Stimulated activated CD8-positive, alpha-beta memory T cell treated with anti-CD3 and anti-CD28 coated beads, Interleukin-15, amount 100 ng/mL, for 4 hours (primary cell): ENCODE data around the gene CDKN2AIP.
"Not testable (repeated sequence)": the region's sequence is repeated elsewhere in the genome, so short reads cannot be mapped to it uniquely, and the experiment has no call there.

ENCODE experiments used
- DNase-seq, 2 donors: peaks; one replicate each; pipeline ENCODE4 v3.0.0-alpha.2; 2020; ENCODE audit warnings: low read depth in 2 of 2

The CDKN2AIP gene

GRCh38 chr4:183448436-183448835, 4.0 kb downstream of the CDKN2AIP start:
- no peak for DNase-seq

DNA sequence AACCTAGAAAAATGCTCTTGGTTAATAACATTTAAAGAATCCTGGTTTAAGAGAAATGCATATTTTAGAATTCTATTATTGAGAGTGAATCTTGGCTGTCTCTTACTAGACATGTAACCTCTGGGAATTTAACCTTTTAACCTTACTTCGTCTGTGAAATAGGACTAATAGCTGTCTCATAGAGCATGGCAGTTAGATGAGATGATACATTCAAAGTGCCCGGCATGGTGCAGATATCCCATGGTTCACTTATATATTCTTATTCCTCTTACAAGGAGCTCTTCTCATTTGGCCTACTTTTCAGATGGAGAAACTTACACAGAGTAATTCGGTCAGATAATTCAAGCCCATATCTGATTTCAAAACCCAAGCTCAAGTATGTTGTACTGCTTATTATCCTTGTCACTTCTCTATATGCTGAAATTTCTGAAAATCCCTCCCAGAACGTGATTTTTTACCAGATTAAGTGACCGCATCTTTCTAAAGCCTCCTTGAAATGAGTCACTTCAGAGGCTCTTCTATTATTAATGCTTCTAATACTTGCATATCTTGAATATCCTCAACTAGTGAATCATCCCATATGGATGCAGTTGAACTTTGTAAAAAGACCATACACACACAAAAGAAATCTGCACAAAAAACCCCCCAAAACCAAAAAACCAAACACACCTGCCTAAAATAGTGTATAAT, 4.9 kb downstream of the CDKN2AIP start:
- DNase-seq = no peak

- DNase-seq = no peak
Observed at GRCh38 chr4:183450108-183450507, 5.7 kb downstream of the CDKN2AIP start.

- no peak for DNase-seq
Observed at GRCh38 chr4:183455431-183456195, 11.2 kb downstream of the CDKN2AIP start.

GRCh38 chr4:183458005-183458404, 13.6 kb downstream of the CDKN2AIP start:
- DNase-seq = no peak

DNA sequence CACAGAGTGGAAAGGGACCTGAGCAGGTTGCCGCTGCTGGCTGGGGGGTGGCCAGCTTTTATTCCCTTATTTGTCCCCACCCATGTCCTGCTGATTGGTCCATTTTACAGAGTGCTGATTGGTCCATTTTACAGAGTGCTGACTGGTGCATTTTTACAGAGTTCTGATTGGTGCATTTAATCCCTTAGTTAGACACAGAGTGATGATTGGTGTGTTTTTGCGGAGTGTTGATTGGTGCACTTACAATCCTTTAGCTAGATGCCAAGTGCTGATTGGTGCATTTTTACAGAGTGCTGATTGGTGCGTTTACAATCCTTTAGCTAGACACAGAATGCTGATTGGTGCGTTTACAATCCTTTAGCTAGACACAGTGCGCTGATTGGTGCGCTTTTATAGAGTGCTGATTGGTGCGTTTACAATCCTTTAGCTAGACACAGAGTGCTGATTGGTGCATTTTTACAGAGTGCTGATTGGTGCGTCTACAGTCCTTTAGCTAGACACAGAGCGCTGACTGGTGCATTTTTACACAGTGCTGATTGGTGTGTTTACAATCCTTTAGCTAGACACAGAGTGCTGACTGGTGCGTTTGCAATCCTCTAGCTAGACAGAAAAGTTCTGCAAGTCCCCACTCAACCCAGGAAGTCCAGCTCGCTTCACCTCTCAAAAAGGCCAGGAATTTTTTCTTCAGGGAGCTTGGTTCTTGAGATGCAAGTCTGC, 19.6 kb downstream of the CDKN2AIP start:
- not testable (repeated sequence) for DNase-seq

DNA sequence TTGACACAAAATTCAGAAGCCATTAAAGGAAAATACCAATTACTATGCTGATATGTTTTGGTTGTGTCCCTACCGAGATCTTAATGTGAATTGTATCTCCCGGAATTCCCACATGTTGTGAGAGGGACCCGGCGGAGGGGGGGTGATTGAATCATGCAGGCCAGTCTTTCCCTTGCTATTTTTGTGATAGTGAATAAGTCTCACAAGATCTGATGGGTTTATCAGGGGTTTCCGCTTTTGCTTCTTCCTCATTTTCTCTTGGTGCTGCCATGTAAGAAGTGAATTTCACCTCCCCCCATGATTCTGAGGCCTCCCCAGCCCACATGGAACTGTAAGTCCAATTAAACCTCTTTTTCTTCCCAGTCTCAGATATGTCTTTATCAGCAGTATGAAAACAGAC, 21.4 kb downstream of the CDKN2AIP start:
- not testable (repeated sequence) for DNase-seq

- no peak for DNase-seq
Observed at GRCh38 chr4:183467246-183467645, 22.8 kb downstream of the CDKN2AIP start.

DNA sequence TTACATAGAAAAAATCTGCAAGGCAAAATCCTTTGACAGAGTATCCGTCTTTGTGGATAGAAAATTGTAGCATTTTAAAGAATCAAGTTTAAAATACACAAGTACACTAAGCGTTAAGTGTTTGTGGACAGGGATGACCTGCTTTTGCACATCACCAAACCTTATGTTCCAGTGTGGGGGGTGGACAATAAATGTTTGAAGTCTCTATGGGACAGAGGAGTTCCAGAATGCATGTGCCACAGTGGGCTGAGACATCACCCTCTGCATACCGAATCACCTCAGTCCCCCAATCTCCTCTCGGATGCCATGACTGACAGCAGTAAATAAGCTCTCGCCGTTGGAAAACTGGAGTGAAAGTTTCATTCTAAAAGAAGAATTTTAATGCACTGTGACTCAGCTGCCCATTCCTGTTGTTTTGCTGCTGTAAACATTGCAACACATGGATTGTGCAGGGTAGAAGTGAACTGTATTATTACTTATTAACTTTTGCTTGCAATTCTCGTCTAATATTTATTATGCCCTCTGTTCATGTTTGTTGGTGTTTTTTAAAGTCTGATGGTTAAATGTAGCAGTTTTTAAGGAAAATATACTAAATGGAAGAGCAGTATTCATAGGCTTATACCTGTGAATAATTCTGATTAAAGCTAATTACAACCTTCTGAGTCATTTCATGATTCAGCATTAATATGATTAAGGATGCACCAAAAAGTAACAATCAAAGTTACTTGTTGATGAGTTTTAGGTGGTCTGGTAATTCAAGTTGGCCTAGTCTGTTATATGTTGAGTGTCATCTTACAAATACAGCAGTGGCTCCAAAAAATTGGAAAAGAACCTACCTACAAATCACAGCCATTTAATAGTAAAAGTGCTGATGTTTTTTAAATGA, 24.0 kb downstream of the CDKN2AIP start:
- DNase-seq = no peak

- no peak for DNase-seq
Observed at GRCh38 chr4:183469285-183469684, 24.8 kb downstream of the CDKN2AIP start.

- no peak for DNase-seq
Observed at GRCh38 chr4:183469936-183470335, 25.5 kb downstream of the CDKN2AIP start.

DNA sequence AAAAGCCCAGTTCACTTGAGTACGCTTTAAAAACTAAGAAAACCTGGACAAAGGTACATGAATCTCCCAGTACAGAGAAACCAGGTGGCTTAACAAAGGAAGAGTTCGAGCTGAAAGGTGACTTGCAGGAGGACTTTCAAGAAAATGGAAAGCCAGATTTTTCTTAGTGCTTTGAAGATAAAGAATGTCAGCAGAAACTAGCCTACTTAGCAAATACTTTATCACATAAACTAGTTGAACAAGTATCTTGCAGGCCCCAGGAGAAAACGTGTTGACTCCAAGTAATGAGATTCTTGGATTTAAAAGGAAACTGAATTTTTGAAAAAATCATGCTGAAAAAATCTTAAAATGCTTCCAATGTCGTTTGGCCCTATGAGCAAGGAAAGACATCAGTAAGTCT, 26.4 kb downstream of the CDKN2AIP start:
- no peak for DNase-seq

DNA sequence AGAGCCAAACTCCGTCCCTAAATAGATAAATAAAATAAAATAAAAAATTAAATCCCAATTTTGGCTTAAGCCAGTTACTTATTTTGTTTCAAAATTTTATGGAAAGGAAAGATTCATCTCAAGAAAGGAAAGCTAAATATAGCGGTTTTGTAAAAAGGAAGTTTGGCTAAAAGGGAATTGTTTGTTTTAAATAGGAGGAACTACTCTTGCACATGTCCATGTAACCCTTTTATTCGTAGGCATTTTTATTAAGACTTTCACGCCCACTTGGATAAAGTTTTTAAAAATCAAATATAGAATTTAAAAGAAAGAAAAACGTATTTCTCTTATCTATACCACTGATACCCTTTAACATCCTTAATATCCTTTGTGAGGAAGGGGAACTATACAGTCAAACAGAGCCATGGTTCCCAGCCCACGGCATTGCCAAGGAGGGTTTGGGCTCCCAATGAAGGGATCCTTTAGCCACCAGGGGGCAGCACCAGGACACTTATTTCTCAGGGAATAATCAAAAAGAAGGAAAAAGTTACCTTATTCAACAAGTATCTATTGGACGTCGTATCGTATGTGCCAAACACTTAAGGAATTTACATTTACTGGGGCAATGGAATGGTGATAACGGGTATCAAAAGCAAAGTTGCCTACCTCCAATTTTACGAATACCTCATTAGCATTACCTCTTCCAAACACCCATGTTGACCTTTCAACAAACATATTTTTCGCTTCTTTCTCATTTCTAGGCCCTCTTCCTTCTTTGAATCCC, 27.7 kb downstream of the CDKN2AIP start:
- DNase-seq = peak; percentile 14 to 61

- no peak for DNase-seq
Observed at GRCh38 chr4:183478123-183478522, 33.7 kb downstream of the CDKN2AIP start.

DNA sequence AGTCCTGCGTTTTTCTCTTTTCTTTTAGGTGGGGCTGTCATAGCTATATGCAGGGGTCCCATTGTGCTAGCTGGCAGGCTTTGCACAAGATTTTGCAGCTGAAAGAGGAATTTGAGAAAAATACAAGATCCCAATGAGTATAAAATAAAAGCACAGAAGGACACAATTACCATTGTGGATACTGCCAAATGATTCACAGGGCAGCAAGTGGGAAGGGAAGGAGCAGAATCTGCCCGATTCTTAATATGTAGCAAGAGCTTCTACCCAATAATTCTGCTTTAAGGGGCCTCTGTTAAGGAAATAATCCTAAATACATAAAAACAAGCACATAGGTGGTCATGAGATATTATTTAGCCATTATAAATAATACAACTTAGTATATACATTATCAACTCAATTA, 34.5 kb downstream of the CDKN2AIP start:
- DNase-seq = no peak

GRCh38 chr4:183482515-183483095, 38.2 kb downstream of the CDKN2AIP start:
- DNase-seq = not testable (repeated sequence)

GRCh38 chr4:183483997-183484396, 39.6 kb downstream of the CDKN2AIP start:
- no peak for DNase-seq

GRCh38 chr4:183485411-183486160, 41.1 kb downstream of the CDKN2AIP start:
- DNase-seq = no peak

GRCh38 chr4:183492791-183493222, 48.4 kb downstream of the CDKN2AIP start:
- DNase-seq = no peak

DNA sequence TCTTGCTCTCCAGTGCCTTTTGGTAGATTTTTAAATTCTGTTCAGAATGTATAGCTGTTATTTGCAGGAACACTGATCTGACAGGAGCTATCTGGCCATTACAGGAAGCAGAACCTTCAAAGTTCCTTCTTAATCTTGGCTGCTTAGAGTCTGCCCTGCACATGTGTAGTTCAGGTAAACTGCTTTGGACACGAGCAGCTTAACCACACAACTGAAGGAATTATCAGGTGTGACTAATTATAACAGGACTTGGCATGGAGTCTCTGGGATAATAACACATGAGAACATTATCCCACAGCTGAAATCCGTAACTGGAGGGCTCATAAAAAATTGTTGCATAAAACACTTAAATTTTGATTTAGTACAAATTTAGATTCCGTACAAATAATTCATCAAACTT, 48.8 kb downstream of the CDKN2AIP start:
- DNase-seq = no peak
